ENCODE measurements around the gene TXNRD1. TPM values are rescaled to one million over a fixed set of nuclear protein-coding genes. Genes with fewer than 3 reads are reported as not detected.

Gene TXNRD1
- total RNA-seq, 1 experiment from 2014 or later = 327 TPM

DNA sequence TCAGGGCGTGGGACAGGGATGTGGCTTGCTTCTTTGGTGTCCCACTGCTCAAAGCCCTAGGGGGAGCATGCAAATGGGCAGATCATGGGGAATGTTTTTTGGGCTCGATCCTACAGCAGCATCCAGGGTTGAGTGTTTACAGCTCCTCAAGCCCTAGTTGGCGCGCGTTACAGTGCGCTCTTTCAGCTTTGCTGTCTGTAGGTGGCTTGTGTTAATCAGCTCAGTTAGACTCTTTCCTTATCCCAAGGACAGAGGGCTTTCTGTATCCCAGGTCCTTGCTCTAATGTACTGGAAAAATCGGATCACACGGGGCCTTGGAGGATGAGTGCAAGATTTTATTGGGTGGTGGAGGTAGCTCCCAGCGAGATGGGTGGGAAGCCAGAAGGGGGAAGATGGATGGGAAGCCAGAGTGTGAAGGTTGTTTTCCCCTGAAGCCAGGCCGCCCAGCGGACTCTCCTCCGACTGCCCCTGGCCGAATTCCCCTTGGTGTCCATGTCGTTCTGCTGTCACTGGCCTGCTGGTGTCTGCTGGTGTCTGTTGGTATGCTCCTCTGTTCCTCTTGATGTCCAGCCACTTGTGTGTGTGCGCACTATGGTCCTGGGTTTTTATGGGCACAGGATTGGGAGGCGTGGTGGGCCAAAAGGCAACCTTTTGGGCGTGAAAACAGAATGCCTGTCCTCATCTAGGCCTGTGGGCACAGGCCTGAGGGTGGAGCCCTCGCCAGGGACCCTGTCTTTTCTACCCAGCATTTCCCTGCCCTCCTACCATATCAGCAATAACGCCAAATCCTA is 10.7 kb upstream of the TXNRD1 start:
- CTCF ChIA-PET = no interaction called here

More for the DNA sequence above, 10.7 kb upstream of the TXNRD1 start:
- ATAC-seq (no peak), DNase-seq (ENCODE audit: low read depth, low spot score) (no peak)
- Histone ChIP-seq H3K4me1 (ENCODE audit: control insufficient read depth in 1 of 2, insufficient read depth in 2 of 2, low read length in 2 of 2) (peaks cover 0 to 10% of the 10 kb centered on the region in 2 experiments; a peak in 1 of 4 replicates), H2AFZ (ENCODE audit: low read depth, low read length, poor library complexity, severe bottlenecking) (no peak overlapping the region), H3K9me3 (ENCODE audit: control insufficient read depth in 1 of 2, insufficient read depth in 1 of 2, low read depth in 1 of 2, low read length in 2 of 2) (peaks cover 5 to 6% of the 10 kb centered on the region in 2 experiments; a peak in 2 of 4 replicates), H3K4me2 (ENCODE audit: low read length) (no peak overlapping the region), H3K36me3 (ENCODE audit: control insufficient read depth in 1 of 2, insufficient read depth in 2 of 2, low read length in 2 of 2) (no peaks in the 10 kb centered on the region), H3K4me3 (replicated peaks in 1 of 2; ENCODE audit: low read depth in 1 of 2, low read length in 2 of 2) (no peak overlapping the region), H3K9ac (ENCODE audit: low read length) (no peak overlapping the region), H4K20me1 (ENCODE audit: insufficient read depth) (no peaks in the 10 kb centered on the region), H3K27ac (ENCODE audit: low read depth, low read length) (no peak overlapping the region), H3K9me2 (ENCODE audit: insufficient read depth) (no peaks in the 10 kb centered on the region), H3K79me2 (ENCODE audit: insufficient read depth, low read length) (no peaks in the 10 kb centered on the region), H3K27me3 (ENCODE audit: insufficient read depth, low read length) (no peaks in the 10 kb centered on the region)
- POLR2A ChIA-PET = no interaction called here
- intact Hi-C loops (cut with micrococcal nuclease) = loop anchor here (5.0 to 10.0 kb wide), 2 partner anchors 662 to 1930 kb away; partner anchors contain the start of gene NUAK1
- BruUV-seq (replicated peaks) = no TSS peak
- RAD21 ChIA-PET (ENCODE audit: low non-redundant PET in 1 of 2, low total read pairs in 2 of 2, uncharacterized antibody in 2 of 2, unreplicated experiment in 2 of 2) = no interaction called here
- no peak for TF ChIP-seq RAD21 (IDR thresholded peaks at IDR 0.05; ENCODE audit: low read depth)
- no peak for TF ChIP-seq JUND (IDR thresholded peaks at IDR 0.05)
- no peak for TF ChIP-seq POLR2AphosphoS5 (IDR thresholded peaks at IDR 0.05; ENCODE audit: low read depth, low read length)
- TF ChIP-seq, protein P1, sequence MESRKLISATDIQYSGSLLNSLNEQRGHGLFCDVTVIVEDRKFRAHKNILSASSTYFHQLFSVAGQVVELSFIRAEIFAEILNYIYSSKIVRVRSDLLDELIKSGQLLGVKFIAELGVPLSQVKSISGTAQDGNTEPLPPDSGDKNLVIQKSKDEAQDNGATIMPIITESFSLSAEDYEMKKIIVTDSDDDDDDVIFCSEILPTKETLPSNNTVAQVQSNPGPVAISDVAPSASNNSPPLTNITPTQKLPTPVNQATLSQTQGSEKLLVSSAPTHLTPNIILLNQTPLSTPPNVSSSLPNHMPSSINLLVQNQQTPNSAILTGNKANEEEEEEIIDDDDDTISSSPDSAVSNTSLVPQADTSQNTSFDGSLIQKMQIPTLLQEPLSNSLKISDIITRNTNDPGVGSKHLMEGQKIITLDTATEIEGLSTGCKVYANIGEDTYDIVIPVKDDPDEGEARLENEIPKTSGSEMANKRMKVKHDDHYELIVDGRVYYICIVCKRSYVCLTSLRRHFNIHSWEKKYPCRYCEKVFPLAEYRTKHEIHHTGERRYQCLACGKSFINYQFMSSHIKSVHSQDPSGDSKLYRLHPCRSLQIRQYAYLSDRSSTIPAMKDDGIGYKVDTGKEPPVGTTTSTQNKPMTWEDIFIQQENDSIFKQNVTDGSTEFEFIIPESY (IDR thresholded peaks at IDR 0.05; ENCODE audit: extremely low read depth, insufficient replicate concordance, low read length) = no peak
- TF ChIP-seq TCF7L2 (IDR thresholded peaks at IDR 0.05; ENCODE audit: borderline replicate concordance, extremely low read depth, insufficient read depth, insufficient read length) = no peak
- no peak for TF ChIP-seq SIN3A (IDR thresholded peaks at IDR 0.05; ENCODE audit: low read depth)
- TF ChIP-seq ZFX (IDR thresholded peaks at IDR 0.05) = no peak
- no peak for TF ChIP-seq SRF (IDR thresholded peaks at IDR 0.05; ENCODE audit: low read depth)
- TF ChIP-seq EGR1 (IDR thresholded peaks at IDR 0.05; ENCODE audit: low read depth) = no peak
- TF ChIP-seq SP1 (IDR thresholded peaks at IDR 0.05; ENCODE audit: low read depth) = no peak
- TF ChIP-seq, protein P2, sequence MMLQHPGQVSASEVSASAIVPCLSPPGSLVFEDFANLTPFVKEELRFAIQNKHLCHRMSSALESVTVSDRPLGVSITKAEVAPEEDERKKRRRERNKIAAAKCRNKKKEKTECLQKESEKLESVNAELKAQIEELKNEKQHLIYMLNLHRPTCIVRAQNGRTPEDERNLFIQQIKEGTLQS (IDR thresholded peaks at IDR 0.05) = no peak
- TF ChIP-seq, protein P3, sequence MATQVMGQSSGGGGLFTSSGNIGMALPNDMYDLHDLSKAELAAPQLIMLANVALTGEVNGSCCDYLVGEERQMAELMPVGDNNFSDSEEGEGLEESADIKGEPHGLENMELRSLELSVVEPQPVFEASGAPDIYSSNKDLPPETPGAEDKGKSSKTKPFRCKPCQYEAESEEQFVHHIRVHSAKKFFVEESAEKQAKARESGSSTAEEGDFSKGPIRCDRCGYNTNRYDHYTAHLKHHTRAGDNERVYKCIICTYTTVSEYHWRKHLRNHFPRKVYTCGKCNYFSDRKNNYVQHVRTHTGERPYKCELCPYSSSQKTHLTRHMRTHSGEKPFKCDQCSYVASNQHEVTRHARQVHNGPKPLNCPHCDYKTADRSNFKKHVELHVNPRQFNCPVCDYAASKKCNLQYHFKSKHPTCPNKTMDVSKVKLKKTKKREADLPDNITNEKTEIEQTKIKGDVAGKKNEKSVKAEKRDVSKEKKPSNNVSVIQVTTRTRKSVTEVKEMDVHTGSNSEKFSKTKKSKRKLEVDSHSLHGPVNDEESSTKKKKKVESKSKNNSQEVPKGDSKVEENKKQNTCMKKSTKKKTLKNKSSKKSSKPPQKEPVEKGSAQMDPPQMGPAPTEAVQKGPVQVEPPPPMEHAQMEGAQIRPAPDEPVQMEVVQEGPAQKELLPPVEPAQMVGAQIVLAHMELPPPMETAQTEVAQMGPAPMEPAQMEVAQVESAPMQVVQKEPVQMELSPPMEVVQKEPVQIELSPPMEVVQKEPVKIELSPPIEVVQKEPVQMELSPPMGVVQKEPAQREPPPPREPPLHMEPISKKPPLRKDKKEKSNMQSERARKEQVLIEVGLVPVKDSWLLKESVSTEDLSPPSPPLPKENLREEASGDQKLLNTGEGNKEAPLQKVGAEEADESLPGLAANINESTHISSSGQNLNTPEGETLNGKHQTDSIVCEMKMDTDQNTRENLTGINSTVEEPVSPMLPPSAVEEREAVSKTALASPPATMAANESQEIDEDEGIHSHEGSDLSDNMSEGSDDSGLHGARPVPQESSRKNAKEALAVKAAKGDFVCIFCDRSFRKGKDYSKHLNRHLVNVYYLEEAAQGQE (IDR thresholded peaks at IDR 0.05; ENCODE audit: low read depth) = no peak
- no peak for TF ChIP-seq FOSL1 (IDR thresholded peaks at IDR 0.05; ENCODE audit: low read depth)
- no peak for TF ChIP-seq EZH2phosphoT487 (IDR thresholded peaks at IDR 0.05; ENCODE audit: borderline replicate concordance)
